H1 (cell line): ENCODE measurements around the gene GEN1. TPM values are rescaled to one million over a fixed set of nuclear protein-coding genes. Genes with fewer than 3 reads are reported as not detected.

Experiments
- CTCF ChIA-PET: fragments of 300-600 bp; sonication (Branson Sonifier 250); formaldehyde crosslinking; loops from one replicate; lab custom pipeline; 2021; ENCODE audit not compliant: partially characterized antibody; lab: Charles Lee
- POLR2A ChIA-PET: fragments of 300-600 bp; sonication (Branson Sonifier 250); formaldehyde crosslinking; loops from one replicate; lab custom pipeline; 2021; ENCODE audit warnings: inconsistent platforms; ENCODE audit not compliant: partially characterized antibody; lab: Charles Lee
- DNase-seq, 2 experiments: peaks; one replicate each; pipeline versions ENCODE4 v3.0.0 to v3.0.0-alpha.2; 2010 to 2022; ENCODE audit warnings: low spot score in 2 of 2, low read depth in 1 of 2, mixed read lengths in 1 of 2
- FAIRE-seq: peaks from 2 replicates; lab custom pipeline; 2011; peaks lifted over from hg19 to GRCh38; lab: Jason Lieb, UNC
- H2AFZ ChIP-seq: 2 replicates; pipeline ENCODE4 v1.8.1; 2012; ENCODE audit warnings: low read length, inconsistent platforms
- H2AK5ac ChIP-seq: 2 replicates; pipeline ENCODE4 v1.6.1; 2013; ENCODE audit warnings: low read depth, low read length
- H2BK120ac ChIP-seq: replicated peaks from 2 replicates; pipeline ENCODE3; 2013; ENCODE audit warnings: low read depth, low read length, inconsistent platforms
- H2BK12ac ChIP-seq: 2 replicates; pipeline ENCODE4 v1.6.1; 2013; ENCODE audit warnings: low read depth, low read length
- H2BK15ac ChIP-seq: 2 replicates; pipeline ENCODE4 v1.6.1; 2013; ENCODE audit warnings: low read length
- H2BK20ac ChIP-seq: 2 replicates; pipeline ENCODE4 v1.6.1; 2013; ENCODE audit warnings: low read length
- H2BK5ac ChIP-seq: 2 replicates; pipeline ENCODE4 v1.6.1; 2013; ENCODE audit warnings: low read depth, low read length
- H3K14ac ChIP-seq: 2 replicates; pipeline ENCODE4 v1.6.1; 2013; ENCODE audit warnings: inconsistent platforms; ENCODE audit not compliant: insufficient read length
- H3K18ac ChIP-seq: 2 replicates; pipeline ENCODE4 v1.6.1; 2013; ENCODE audit warnings: low read length; ENCODE audit errors: extremely low read depth
- H3K23ac ChIP-seq: 2 replicates; pipeline ENCODE4 v1.6.1; 2013; ENCODE audit warnings: inconsistent platforms; ENCODE audit not compliant: insufficient read length
- H3K23me2 ChIP-seq: 2 replicates; pipeline ENCODE4 v1.6.1; 2013; ENCODE audit warnings: low read depth, low read length
- H3K27ac ChIP-seq: 2 replicates; pipeline ENCODE4 v1.6.1; 2011; ENCODE audit warnings: low read depth, low read length, inconsistent platforms
- H3K27me3 ChIP-seq, 4 experiments: replicated peaks in 1 of 4; 1 replicate in 1 of 4; 2 replicates in 3 of 4; pipeline versions ENCODE4 v1.6.1 to v1.8.1; 2011 to 2013; ENCODE audit warnings: low read length in 3 of 4, mild to moderate bottlenecking in 3 of 4, inconsistent platforms in 2 of 4, mixed read lengths in 2 of 4, moderate library complexity in 1 of 4; ENCODE audit not compliant: control insufficient read depth in 3 of 4, insufficient read depth in 3 of 4; ENCODE audit errors: extremely low read depth in 1 of 4
- H3K36me3 ChIP-seq, 4 experiments: 2 replicates each; pipeline versions ENCODE4 v1.6.1 to v1.8.1; 2011 to 2013; ENCODE audit warnings: mild to moderate bottlenecking in 4 of 4, low read length in 3 of 4, moderate library complexity in 2 of 4, control low read depth in 1 of 4, inconsistent platforms in 1 of 4; ENCODE audit not compliant: insufficient read depth in 4 of 4, control insufficient read depth in 2 of 4
- H3K4ac ChIP-seq: replicated peaks from 2 replicates; pipeline ENCODE3; 2013; ENCODE audit warnings: low read length, low read depth, mixed read lengths, inconsistent platforms; ENCODE audit not compliant: insufficient read length
- H3K4me1 ChIP-seq, 4 experiments: replicated peaks in 1 of 4; 1 replicate in 1 of 4; 2 replicates in 3 of 4; pipeline versions ENCODE4 v1.6.1 to v1.8.1; 2011 to 2013; ENCODE audit warnings: low read length in 3 of 4, inconsistent platforms in 2 of 4, mixed read lengths in 1 of 4; ENCODE audit not compliant: insufficient read depth in 4 of 4, control insufficient read depth in 3 of 4
- H3K4me2 ChIP-seq, 2 experiments: 2 replicates each; pipeline versions ENCODE4 v1.6.1 to v1.8.1; 2011 to 2013; ENCODE audit warnings: low read depth in 2 of 2, low read length in 2 of 2, control low read depth in 1 of 2, inconsistent platforms in 1 of 2, mild to moderate bottlenecking in 1 of 2; ENCODE audit not compliant: insufficient read depth in 1 of 2
- H3K4me3 ChIP-seq, 4 experiments: fragments of 200-600, 300-600 bp in 1 of 4; sonication (generic), shearing (Covaris generic), sonication (Bioruptor Twin) in 1 of 4; 2 replicates each; pipeline versions ENCODE4 v1.5.1 to v1.8.1; 2011 to 2016; ENCODE audit warnings: low read length in 4 of 4, low read depth in 3 of 4, control low read depth in 2 of 4, inconsistent platforms in 2 of 4, mild to moderate bottlenecking in 2 of 4, mixed read lengths in 1 of 4, moderate library complexity in 1 of 4; ENCODE audit not compliant: insufficient read depth in 2 of 4; ENCODE audit errors: extremely low read depth in 1 of 4
- H3K56ac ChIP-seq: replicated peaks from 2 replicates; pipeline ENCODE3; 2013; ENCODE audit warnings: low read depth, mild to moderate bottlenecking, mixed read lengths, low read length, inconsistent platforms; ENCODE audit not compliant: insufficient read length
- H3K79me1 ChIP-seq: 2 replicates; pipeline ENCODE4 v1.6.1; 2013; ENCODE audit warnings: low read depth, low read length, control low read depth
- H3K79me2 ChIP-seq, 2 experiments: 2 replicates each; pipeline versions ENCODE4 v1.6.1 to v1.8.1; 2012 to 2013; ENCODE audit warnings: low read length in 2 of 2, mild to moderate bottlenecking in 2 of 2, inconsistent platforms in 1 of 2; ENCODE audit not compliant: insufficient read depth in 2 of 2, control insufficient read depth in 1 of 2
- H3K9ac ChIP-seq, 4 experiments: replicated peaks in 1 of 4; 1 replicate in 1 of 4; 2 replicates in 3 of 4; pipeline versions ENCODE4 v1.6.1 to v1.8.1; 2011 to 2013; ENCODE audit warnings: low read depth in 3 of 4, low read length in 3 of 4, control low read depth in 2 of 4, mild to moderate bottlenecking in 2 of 4, moderate library complexity in 2 of 4, inconsistent platforms in 1 of 4; ENCODE audit errors: extremely low read depth in 1 of 4
- H3K9me3 ChIP-seq, 2 experiments: 2 replicates each; pipeline versions ENCODE4 v1.6.1 to v1.8.1; 2012 to 2013; ENCODE audit warnings: mild to moderate bottlenecking in 2 of 2, moderate library complexity in 2 of 2, control low read depth in 1 of 2, inconsistent platforms in 1 of 2, low read depth in 1 of 2, low read length in 1 of 2, mixed read lengths in 1 of 2; ENCODE audit not compliant: insufficient read depth in 2 of 2
- H4K20me1 ChIP-seq, 2 experiments: replicated peaks in 1 of 2; 2 replicates each; pipeline versions ENCODE3 to v1.8.1; 2011 to 2013; ENCODE audit warnings: inconsistent platforms in 2 of 2, low read length in 2 of 2, mild to moderate bottlenecking in 1 of 2; ENCODE audit not compliant: insufficient read depth in 2 of 2, control insufficient read depth in 1 of 2
- H4K5ac ChIP-seq: 2 replicates; pipeline ENCODE4 v1.6.1; 2013; ENCODE audit warnings: low read length, low read depth, mixed read lengths, inconsistent platforms; ENCODE audit not compliant: insufficient read length
- H4K8ac ChIP-seq: 2 replicates; pipeline ENCODE4 v1.8.0; 2013; ENCODE audit warnings: mild to moderate bottlenecking, moderate library complexity, low read length, inconsistent platforms; ENCODE audit not compliant: insufficient read depth; ENCODE audit errors: extremely low read depth
- H4K91ac ChIP-seq: replicated peaks from 2 replicates; pipeline ENCODE3; 2013; ENCODE audit warnings: low read length, mixed read lengths, inconsistent platforms; ENCODE audit not compliant: insufficient read length
- TEAD4 ChIP-seq: IDR thresholded peaks from 2 replicates; pipeline ENCODE4 v1.6.1; 2012; ENCODE audit warnings: low read depth, low read length, inconsistent platforms, mixed read lengths
- WGBS, 2 experiments: shearing (Covaris generic) in 1 of 2; methylation state at CpG; one replicate each; pipeline versions ENCODE4 v1.1.6 to v1.1.7; 2013 to 2015; ENCODE audit warnings: low lambda C conversion rate in 2 of 2, mixed read lengths in 2 of 2, inconsistent platforms in 1 of 2, low coverage in 1 of 2, missing lambda C conversion rate in 1 of 2; ENCODE audit not compliant: insufficient replicate concordance in 2 of 2, insufficient coverage in 1 of 2, insufficient read length in 1 of 2; ENCODE audit errors: extremely low coverage in 1 of 2, missing lambda C conversion rate in 1 of 2; 5-methylcytosine and 5-hydroxymethylcytosine counted together
- polyA plus RNA-seq, 7 experiments: library from polyadenylated mRNA; depleted of rRNA in 3 of 7; stranded (reverse) in 5 of 7; unstranded in 2 of 7; fragments of >200 nt in 5 of 7; fragments of 200-250 nt in 2 of 7; gene quantifications; 1 replicate in 5 of 7; 2 replicates in 1 of 7; 4 replicates in 1 of 7; pipeline versions ENCODE4 v1.2.1 to v1.2.3, GENCODE V29; 2011 to 2013; ENCODE audit warnings: missing spikeins in 2 of 7, mixed read lengths in 2 of 7
- total RNA-seq: library from RNA; stranded (reverse); fragmentation: NEBNext Ultra II Directional; extraction: Animal tissue kit (Norgen Biotek cat#: 25700); gene quantifications from 2 replicates; pipeline ENCODE4 v1.2.1, GENCODE V29; 2021

Gene GEN1
- total and polyA plus RNA-seq, 2 of the 8 experiments (the other 6 are each of a cell fraction or from before 2014, with no cell fraction given), result 6.9 to 19.2 TPM

DNA sequence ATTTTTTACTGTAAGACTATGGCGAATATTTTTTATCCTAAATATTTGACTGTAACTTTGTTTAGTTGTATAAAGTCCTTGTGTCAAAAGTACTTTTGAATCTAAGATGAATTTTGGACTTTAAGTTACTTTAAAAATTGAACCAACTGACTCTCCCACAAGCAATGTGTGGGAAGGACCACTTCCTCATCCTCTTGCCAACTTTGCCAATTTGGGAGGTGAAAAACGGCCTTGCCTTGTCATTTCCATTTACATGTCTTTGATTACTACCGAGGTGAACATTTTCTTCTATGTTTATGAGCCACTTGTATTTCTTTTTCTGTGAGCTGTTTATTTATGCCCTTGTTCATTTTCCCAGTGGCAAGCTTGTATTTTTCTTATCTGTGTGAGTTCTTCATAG, 49.6 kb downstream of the GEN1 start:
- POLR2A ChIA-PET, result interaction anchor here (1.3 kb wide), 1 partner anchor 9 kb away, joined by 3 read pairs; no protein-coding TSS in a partner anchor
- H4K5ac ChIP-seq, result no peak overlapping the region
- no peak for FAIRE-seq

More for the DNA sequence above, 49.6 kb downstream of the GEN1 start:
- no peak for DNase-seq
- H2BK12ac ChIP-seq, result no peak overlapping the region
- no peak overlapping the region for H3K4me2 ChIP-seq
- WGBS, 2 experiments, result 77% methylated on average over 3 of the region's 3 CpGs; no CpG with 5 or more reads in 1 of the 2 experiments
- TF ChIP-seq TEAD4, result no peak
- no peak overlapping the region for H2BK20ac ChIP-seq
- H3K4me3 ChIP-seq, result no peak overlapping the region
- no peak overlapping the region for H2AK5ac ChIP-seq
- no peak overlapping the region for H3K27ac ChIP-seq
- H4K91ac ChIP-seq, result no peak overlapping the region
- no peaks in the 10 kb centered on the region for H3K79me1 ChIP-seq
- no peak overlapping the region for H2BK15ac ChIP-seq
- no peaks in the 10 kb centered on the region for H3K27me3 ChIP-seq
- no peak overlapping the region for H2BK120ac ChIP-seq
- no peaks in the 10 kb centered on the region for H3K4me1 ChIP-seq
- H3K14ac ChIP-seq, result no peak overlapping the region
- H2BK5ac ChIP-seq, result no peak overlapping the region
- H4K8ac ChIP-seq, result no peak overlapping the region
- no peak overlapping the region for H2AFZ ChIP-seq
- H4K20me1 ChIP-seq, result no peaks in the 10 kb centered on the region
- H3K23ac ChIP-seq, result no peak overlapping the region
- H3K36me3 ChIP-seq, result no peaks in the 10 kb centered on the region
- no peak overlapping the region for H3K56ac ChIP-seq
- no peak overlapping the region for H3K18ac ChIP-seq
- H3K4ac ChIP-seq, result no peak overlapping the region
- H3K9me3 ChIP-seq, result no peaks in the 10 kb centered on the region
- H3K79me2 ChIP-seq, result no peaks in the 10 kb centered on the region
- no peak overlapping the region for H3K9ac ChIP-seq
- CTCF ChIA-PET, result interaction anchor here (1.2 kb wide), 1 partner anchor 49 kb away, joined by 3 read pairs; no protein-coding TSS in a partner anchor
- no peaks in the 10 kb centered on the region for H3K23me2 ChIP-seq
